KMS-11 (cell line): Measurements from ENCODE around the gene RABAC1.

Experiments used
- H2AFZ ChIP-seq: fragments of 200-600 bp; sonication (generic); 2 replicates; pipeline ENCODE4 v1.6.1; 2016; ENCODE audit warnings: antibody characterized with exemption, mixed run types, low read depth
- H3K27ac ChIP-seq: fragments of 200-600 bp; sonication (generic); 2 replicates; pipeline ENCODE4 v1.6.1; 2016; ENCODE audit warnings: mild to moderate bottlenecking, mixed run types
- H3K27me3 ChIP-seq: fragments of 200-600 bp; sonication (generic); 2 replicates; pipeline ENCODE4 v1.6.1; 2017; ENCODE audit warnings: mild to moderate bottlenecking, low read depth, mixed run types, moderate library complexity; ENCODE audit not compliant: insufficient read depth
- H3K36me3 ChIP-seq: fragments of 200-600 bp; sonication (generic); 2 replicates; pipeline ENCODE4 v1.6.1; 2017; ENCODE audit warnings: mild to moderate bottlenecking, mixed run types; ENCODE audit not compliant: insufficient read depth
- H3K4me1 ChIP-seq: fragments of 200-600 bp; sonication (generic); 2 replicates; pipeline ENCODE4 v1.6.1; 2016; ENCODE audit warnings: mild to moderate bottlenecking, low read depth, mixed run types; ENCODE audit not compliant: poor library complexity, severe bottlenecking
- H3K4me2 ChIP-seq: fragments of 200-600 bp; sonication (generic); 2 replicates; pipeline ENCODE4 v1.7.0; 2016; ENCODE audit warnings: mild to moderate bottlenecking, mixed run types
- H3K4me3 ChIP-seq: fragments of 200-600 bp; sonication (generic); IDR thresholded peaks from 2 replicates; pipeline ENCODE4 v1.6.1; 2017; ENCODE audit warnings: low read depth, low read length, mixed read lengths; ENCODE audit not compliant: insufficient read depth
- H3K79me2 ChIP-seq: fragments of 200-600 bp; sonication (generic); 2 replicates; pipeline ENCODE4 v1.6.1; 2016; ENCODE audit warnings: low read depth, mixed run types; ENCODE audit not compliant: insufficient read depth
- H3K9ac ChIP-seq: fragments of 200-600 bp; sonication (generic); 2 replicates; pipeline ENCODE4 v1.6.1; 2016; ENCODE audit warnings: mild to moderate bottlenecking, mixed run types
- H4K20me1 ChIP-seq: fragments of 200-600 bp; sonication (generic); 2 replicates; pipeline ENCODE4 v1.6.1; 2016; ENCODE audit warnings: mild to moderate bottlenecking, mixed run types; ENCODE audit not compliant: insufficient read depth
- CTCF ChIP-seq: fragments of 200-600 bp; sonication (generic); conservative IDR thresholded peaks from 2 replicates; pipeline ENCODE4 v1.6.1; 2017; ENCODE audit warnings: low read depth, mild to moderate bottlenecking, antibody characterized with exemption, low read length, moderate library complexity, mixed read lengths

Gene RABAC1

DNA sequence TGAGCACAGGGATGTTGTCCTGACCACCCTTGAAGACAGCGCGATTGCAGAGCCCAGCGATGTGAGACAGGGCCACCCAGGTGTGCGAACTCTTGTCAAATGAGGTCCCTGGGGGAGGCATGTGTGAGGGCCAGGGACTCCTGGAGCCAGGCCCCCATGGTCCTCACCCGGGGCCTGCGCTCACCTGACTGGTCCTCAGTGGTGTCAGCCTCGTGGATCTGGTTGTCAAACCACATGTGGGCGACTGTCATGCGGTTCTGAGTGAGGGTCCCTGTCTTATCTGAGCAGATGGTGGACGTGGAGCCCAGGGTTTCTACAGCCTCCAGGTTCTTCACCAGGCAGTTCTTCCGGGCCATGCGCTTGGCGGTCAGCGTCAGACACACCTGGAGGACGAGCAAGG, 22.6 kb upstream of the RABAC1 start:
- peaks cover 88% of the 10 kb centered on the region for H3K27me3 ChIP-seq
- H3K4me1 ChIP-seq = no peaks in the 10 kb centered on the region
- no peak overlapping the region for H3K4me2 ChIP-seq
- no peaks in the 10 kb centered on the region for H4K20me1 ChIP-seq
- no peak overlapping the region for H3K4me3 ChIP-seq
- no peaks in the 10 kb centered on the region for H3K79me2 ChIP-seq
- H2AFZ ChIP-seq = no peak overlapping the region
- no peak for TF ChIP-seq CTCF
- no peaks in the 10 kb centered on the region for H3K36me3 ChIP-seq
- no peak overlapping the region for H3K9ac ChIP-seq
- H3K27ac ChIP-seq = no peak overlapping the region

GRCh38 chr19:41978470-41978869, 19.3 kb upstream of the RABAC1 start:
- Histone ChIP-seq H3K36me3 (no peaks in the 10 kb centered on the region), H3K9ac (no peak overlapping the region), H3K4me2 (no peak overlapping the region), H3K27me3 (peaks cover 96% of the 10 kb centered on the region), H4K20me1 (no peaks in the 10 kb centered on the region), H3K4me1 (no peaks in the 10 kb centered on the region), H3K27ac (no peak overlapping the region), H3K4me3 (no peak overlapping the region), H2AFZ (no peak overlapping the region), H3K79me2 (no peaks in the 10 kb centered on the region)
- no peak for TF ChIP-seq CTCF

- Histone ChIP-seq H3K4me2 (no peak overlapping the region), H4K20me1 (no peaks in the 10 kb centered on the region), H3K4me1 (no peaks in the 10 kb centered on the region), H3K79me2 (no peaks in the 10 kb centered on the region), H3K9ac (no peak overlapping the region), H3K4me3 (no peak overlapping the region), H3K36me3 (no peaks in the 10 kb centered on the region), H3K27ac (no peak overlapping the region), H3K27me3 (peaks cover 98% of the 10 kb centered on the region), H2AFZ (no peak overlapping the region)
- no peak for TF ChIP-seq CTCF
Observed at GRCh38 chr19:41977916-41978315, 18.8 kb upstream of the RABAC1 start.

- Histone ChIP-seq H3K27ac (no peak overlapping the region), H3K9ac (no peak overlapping the region), H3K27me3 (peaks cover 95% of the 10 kb centered on the region), H3K36me3 (no peaks in the 10 kb centered on the region), H3K4me1 (no peaks in the 10 kb centered on the region), H2AFZ (no peak overlapping the region), H3K79me2 (no peaks in the 10 kb centered on the region), H3K4me3 (no peak overlapping the region), H3K4me2 (no peak overlapping the region), H4K20me1 (no peaks in the 10 kb centered on the region)
- no peak for TF ChIP-seq CTCF
Observed at GRCh38 chr19:41974652-41975051, 15.5 kb upstream of the RABAC1 start.
